ENCODE data around the gene CENPM. TPM values are rescaled to one million over a fixed set of nuclear protein-coding genes. Genes with fewer than 3 reads are reported as not detected.

The CENPM gene
- total and polyA plus RNA-seq, 2 experiments from 2014 or later = 6.7 to 14.9 TPM

GRCh38 chr22:41906822-41907221, 40.1 kb downstream of the CENPM start:
- no peak for DNase-seq (ENCODE audit: low spot score)
- Histone ChIP-seq H3K9me3 (ENCODE audit: low read depth) (no peaks in the 10 kb centered on the region), H2AFZ (no peak overlapping the region), H3K27ac (no peak overlapping the region), H4K20me1 (ENCODE audit: insufficient read depth, poor library complexity, severe bottlenecking) (peaks cover 22% of the 10 kb centered on the region), H3K9me2 (replicated peaks; ENCODE audit: insufficient read depth) (no peaks in the 10 kb centered on the region), H3K79me2 (no peaks in the 10 kb centered on the region), H3K4me2 (no peak overlapping the region), H3K36me3 (replicated peaks; ENCODE audit: insufficient read depth, low read depth) (no peaks in the 10 kb centered on the region), H3K4me3 (no peak overlapping the region), H3K4me1 (ENCODE audit: insufficient read depth) (peaks cover 13% of the 10 kb centered on the region), H3K27me3 (peaks cover 28% of the 10 kb centered on the region)
- no peak for TF ChIP-seq EZH2 (IDR thresholded peaks at IDR 0.05; ENCODE audit: borderline replicate concordance)
- WGBS (ENCODE audit: low lambda C conversion rate, missing lambda C conversion rate) = 97% methylated on average over 5 of the region's 5 CpGs

GRCh38 chr22:41905411-41906202, 41.3 kb downstream of the CENPM start:
- Histone ChIP-seq H3K4me3 (no peak overlapping the region), H3K36me3 (replicated peaks; ENCODE audit: insufficient read depth, low read depth) (no peaks in the 10 kb centered on the region), H3K27me3 (peaks cover 16% of the 10 kb centered on the region), H3K4me2 (no peak overlapping the region), H3K27ac (no peak overlapping the region), H3K9me2 (replicated peaks; ENCODE audit: insufficient read depth) (no peaks in the 10 kb centered on the region), H4K20me1 (ENCODE audit: insufficient read depth, poor library complexity, severe bottlenecking) (peaks cover 20% of the 10 kb centered on the region), H3K79me2 (no peaks in the 10 kb centered on the region), H3K4me1 (ENCODE audit: insufficient read depth) (peaks cover 7% of the 10 kb centered on the region), H2AFZ (no peak overlapping the region), H3K9me3 (ENCODE audit: low read depth) (no peaks in the 10 kb centered on the region)
- WGBS (ENCODE audit: low lambda C conversion rate, missing lambda C conversion rate) = 95% methylated on average over 22 of the region's 23 CpGs
- TF ChIP-seq, protein P1, sequence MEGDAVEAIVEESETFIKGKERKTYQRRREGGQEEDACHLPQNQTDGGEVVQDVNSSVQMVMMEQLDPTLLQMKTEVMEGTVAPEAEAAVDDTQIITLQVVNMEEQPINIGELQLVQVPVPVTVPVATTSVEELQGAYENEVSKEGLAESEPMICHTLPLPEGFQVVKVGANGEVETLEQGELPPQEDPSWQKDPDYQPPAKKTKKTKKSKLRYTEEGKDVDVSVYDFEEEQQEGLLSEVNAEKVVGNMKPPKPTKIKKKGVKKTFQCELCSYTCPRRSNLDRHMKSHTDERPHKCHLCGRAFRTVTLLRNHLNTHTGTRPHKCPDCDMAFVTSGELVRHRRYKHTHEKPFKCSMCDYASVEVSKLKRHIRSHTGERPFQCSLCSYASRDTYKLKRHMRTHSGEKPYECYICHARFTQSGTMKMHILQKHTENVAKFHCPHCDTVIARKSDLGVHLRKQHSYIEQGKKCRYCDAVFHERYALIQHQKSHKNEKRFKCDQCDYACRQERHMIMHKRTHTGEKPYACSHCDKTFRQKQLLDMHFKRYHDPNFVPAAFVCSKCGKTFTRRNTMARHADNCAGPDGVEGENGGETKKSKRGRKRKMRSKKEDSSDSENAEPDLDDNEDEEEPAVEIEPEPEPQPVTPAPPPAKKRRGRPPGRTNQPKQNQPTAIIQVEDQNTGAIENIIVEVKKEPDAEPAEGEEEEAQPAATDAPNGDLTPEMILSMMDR (IDR thresholded peaks at IDR 0.05; ENCODE audit: poor library complexity) = no peak
- TF ChIP-seq EZH2phosphoT487 (IDR thresholded peaks at IDR 0.05; ENCODE audit: low read depth, severe bottlenecking, unreplicated experiment) (no peak), EZH2 (IDR thresholded peaks at IDR 0.05; ENCODE audit: borderline replicate concordance) (no peak)
- DNase-seq (ENCODE audit: low spot score) = no peak

GRCh38 chr22:41904450-41905410, 42.2 kb downstream of the CENPM start:
- WGBS (ENCODE audit: low lambda C conversion rate, missing lambda C conversion rate) = 95% methylated on average over 24 of the region's 24 CpGs
- Histone ChIP-seq H3K4me2 (no peak overlapping the region), H3K27me3 (peaks cover 9% of the 10 kb centered on the region)

More at GRCh38 chr22:41904450-41905410, 42.2 kb downstream of the CENPM start:
- no peak overlapping the region for H2AFZ ChIP-seq
- H3K27ac ChIP-seq = no peak overlapping the region
- no peak overlapping the region for H3K4me3 ChIP-seq
- no peak for DNase-seq (ENCODE audit: low spot score)
- H3K9me3 ChIP-seq (ENCODE audit: low read depth) = no peaks in the 10 kb centered on the region
- no peak for TF ChIP-seq EZH2phosphoT487 (IDR thresholded peaks at IDR 0.05; ENCODE audit: low read depth, severe bottlenecking, unreplicated experiment)
- TF ChIP-seq EZH2 (IDR thresholded peaks at IDR 0.05; ENCODE audit: borderline replicate concordance) = no peak
- TF ChIP-seq, protein P1 (IDR thresholded peaks at IDR 0.05; ENCODE audit: poor library complexity) = no peak
- no peaks in the 10 kb centered on the region for H3K79me2 ChIP-seq
- H3K9me2 ChIP-seq (replicated peaks; ENCODE audit: insufficient read depth) = no peaks in the 10 kb centered on the region
- no peaks in the 10 kb centered on the region for H3K4me1 ChIP-seq (ENCODE audit: insufficient read depth)
- no peaks in the 10 kb centered on the region for H3K36me3 ChIP-seq (replicated peaks; ENCODE audit: insufficient read depth, low read depth)
- peaks cover 19% of the 10 kb centered on the region for H4K20me1 ChIP-seq (ENCODE audit: insufficient read depth, poor library complexity, severe bottlenecking)
